Astrocyte (in vitro differentiated cells and primary cell): ENCODE data around the gene TMEM132E.

Experiments used
- EZH2 ChIP-seq: IDR thresholded peaks from 2 replicates; pipeline ENCODE4 v1.6.1; 2012; ENCODE audit warnings: mild to moderate bottlenecking, low read length, inconsistent platforms; ENCODE audit not compliant: insufficient read depth
- TF ChIP-seq, protein P1 (sequence below): IDR thresholded peaks from 2 replicates; pipeline ENCODE4 v1.5.1; 2011; ENCODE audit warnings: low read depth, mild to moderate bottlenecking, inconsistent platforms, low read length, moderate library complexity; ENCODE audit not compliant: insufficient read depth

GRCh38 chr17:34651402-34651811 is 72.0 kb downstream of the TMEM132E start:
- TF ChIP-seq, protein P1, sequence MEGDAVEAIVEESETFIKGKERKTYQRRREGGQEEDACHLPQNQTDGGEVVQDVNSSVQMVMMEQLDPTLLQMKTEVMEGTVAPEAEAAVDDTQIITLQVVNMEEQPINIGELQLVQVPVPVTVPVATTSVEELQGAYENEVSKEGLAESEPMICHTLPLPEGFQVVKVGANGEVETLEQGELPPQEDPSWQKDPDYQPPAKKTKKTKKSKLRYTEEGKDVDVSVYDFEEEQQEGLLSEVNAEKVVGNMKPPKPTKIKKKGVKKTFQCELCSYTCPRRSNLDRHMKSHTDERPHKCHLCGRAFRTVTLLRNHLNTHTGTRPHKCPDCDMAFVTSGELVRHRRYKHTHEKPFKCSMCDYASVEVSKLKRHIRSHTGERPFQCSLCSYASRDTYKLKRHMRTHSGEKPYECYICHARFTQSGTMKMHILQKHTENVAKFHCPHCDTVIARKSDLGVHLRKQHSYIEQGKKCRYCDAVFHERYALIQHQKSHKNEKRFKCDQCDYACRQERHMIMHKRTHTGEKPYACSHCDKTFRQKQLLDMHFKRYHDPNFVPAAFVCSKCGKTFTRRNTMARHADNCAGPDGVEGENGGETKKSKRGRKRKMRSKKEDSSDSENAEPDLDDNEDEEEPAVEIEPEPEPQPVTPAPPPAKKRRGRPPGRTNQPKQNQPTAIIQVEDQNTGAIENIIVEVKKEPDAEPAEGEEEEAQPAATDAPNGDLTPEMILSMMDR, result no peak
- no peak for TF ChIP-seq EZH2
